Fibroblast of lung (primary cell): ENCODE results near the gene CDC42EP3. TPM values are rescaled to one million over a fixed set of nuclear protein-coding genes. Genes with fewer than 3 reads are reported as not detected.

Experiments
- DNase-seq, 2 donors: peaks; one replicate each; pipeline versions ENCODE4 v3.0.0 to v3.0.0-alpha.2; 2010; ENCODE audit warnings: low read depth in 2 of 2
- H2AFZ ChIP-seq: 2 replicates; pipeline ENCODE4 v1.5.1; 2012; ENCODE audit warnings: low read length, control low read depth, inconsistent platforms
- H3K27ac ChIP-seq: 2 replicates; pipeline ENCODE4 v1.5.1; 2011; ENCODE audit warnings: low read length, control low read depth; ENCODE audit not compliant: insufficient read depth
- H3K27me3 ChIP-seq: 2 replicates; pipeline ENCODE4 v1.5.1; 2011; ENCODE audit warnings: mild to moderate bottlenecking, low read length; ENCODE audit not compliant: control insufficient read depth, insufficient read depth
- H3K36me3 ChIP-seq: 2 replicates; pipeline ENCODE4 v1.5.1; 2011; ENCODE audit warnings: low read length; ENCODE audit not compliant: control insufficient read depth, insufficient read depth
- H3K4me1 ChIP-seq: 2 replicates; pipeline ENCODE4 v1.5.1; 2011; ENCODE audit warnings: low read length; ENCODE audit not compliant: control insufficient read depth, insufficient read depth; ENCODE audit errors: extremely low read depth
- H3K4me2 ChIP-seq: 2 replicates; pipeline ENCODE4 v1.5.1; 2011; ENCODE audit warnings: low read length, control low read depth; ENCODE audit not compliant: insufficient read depth; ENCODE audit errors: extremely low read depth
- H3K4me3 ChIP-seq, 4 experiments: fragments of 200-600 bp in 1 of 4; sonication (generic) in 1 of 4; replicated peaks in 1 of 4; 2 replicates each; pipeline ENCODE4 v1.5.1; 2011 to 2016; ENCODE audit warnings: low read length in 4 of 4, low read depth in 3 of 4, mild to moderate bottlenecking in 3 of 4, control low read depth in 2 of 4, inconsistent platforms in 1 of 4, mixed read lengths in 1 of 4; ENCODE audit not compliant: insufficient read depth in 1 of 4; ENCODE audit errors: control extremely low read depth in 1 of 4
- H3K79me2 ChIP-seq: 2 replicates; pipeline ENCODE4 v1.5.1; 2012; ENCODE audit warnings: mild to moderate bottlenecking, low read length, inconsistent platforms; ENCODE audit not compliant: control insufficient read depth, insufficient read depth
- H3K9ac ChIP-seq: 2 replicates; pipeline ENCODE4 v1.5.1; 2011; ENCODE audit warnings: mild to moderate bottlenecking, low read length, control low read depth; ENCODE audit not compliant: insufficient read depth
- H3K9me3 ChIP-seq: 2 replicates; pipeline ENCODE4 v1.5.1; 2012; ENCODE audit warnings: low read depth, low read length; ENCODE audit not compliant: control insufficient read depth, insufficient read depth
- H4K20me1 ChIP-seq: 2 replicates; pipeline ENCODE4 v1.5.1; 2011; ENCODE audit warnings: low read length; ENCODE audit not compliant: control insufficient read depth, insufficient read depth; ENCODE audit errors: extremely low read depth
- CTCF ChIP-seq, 2 donors: IDR thresholded peaks in 1 of 2; conservative IDR thresholded peaks in 1 of 2; 1 replicate in 1 of 2; 2 replicates in 1 of 2; pipeline ENCODE4 v1.5.1; 2011 to 2012; ENCODE audit warnings: low read length in 2 of 2, control low read depth in 1 of 2, inconsistent platforms in 1 of 2, low read depth in 1 of 2, mild to moderate bottlenecking in 1 of 2
- EZH2 ChIP-seq: IDR thresholded peaks from 2 replicates; pipeline ENCODE4 v1.5.1; 2012; ENCODE audit warnings: low read length, control low read depth, mild to moderate bottlenecking; ENCODE audit errors: missing control alignments
- polyA plus RNA-seq, 2 donors: library from polyadenylated mRNA; depleted of rRNA in 1 of 2; stranded (reverse) in 1 of 2; unstranded in 1 of 2; fragments of >200 nt; gene quantifications; 2 replicates each; pipeline ENCODE4 v1.2.1, GENCODE V29; 2011 to 2012; ENCODE audit warnings: missing spikeins in 1 of 2
- total RNA-seq: library from RNA; depleted of rRNA; stranded (reverse); fragments of >200 nt; gene quantifications from 2 replicates; pipeline ENCODE4 v1.2.1, GENCODE V29; 2014

Gene CDC42EP3
- total and polyA plus RNA-seq, 2 donors (not counting 1 experiment from before 2014, with no cell fraction given) = 19.2 to 328 TPM

GRCh38 chr2:37623971-37624900 lies 47.2 kb downstream of the CDC42EP3 start:
- no peaks in the 10 kb centered on the region for H3K27me3 ChIP-seq
- DNase-seq = peak; percentile 52 to 86
- H3K4me1 ChIP-seq = peaks cover 17% of the 10 kb centered on the region
- H3K27ac ChIP-seq = no peak overlapping the region
- TF ChIP-seq CTCF (conservative IDR thresholded peaks at IDR 0.05 in 1 of 2, IDR thresholded peaks at IDR 0.05 in 1 of 2; ENCODE audit: low read depth in 1 of 2, low read length in 2 of 2) (no peak), EZH2 (no peak)
- no peak overlapping the region for H2AFZ ChIP-seq
- H3K4me2 ChIP-seq = no peak overlapping the region
- H3K9me3 ChIP-seq = no peaks in the 10 kb centered on the region
- no peaks in the 10 kb centered on the region for H4K20me1 ChIP-seq
- H3K9ac ChIP-seq = no peak overlapping the region
- H3K36me3 ChIP-seq = no peaks in the 10 kb centered on the region
- no peaks in the 10 kb centered on the region for H3K79me2 ChIP-seq
- H3K4me3 ChIP-seq = no peak overlapping the region

GRCh38 chr2:37623406-37623805 lies 48.0 kb downstream of the CDC42EP3 start:
- H3K9me3 ChIP-seq = no peaks in the 10 kb centered on the region
- H3K36me3 ChIP-seq = no peaks in the 10 kb centered on the region
- TF ChIP-seq EZH2 (no peak), CTCF (conservative IDR thresholded peaks at IDR 0.05 in 1 of 2, IDR thresholded peaks at IDR 0.05 in 1 of 2; ENCODE audit: low read depth in 1 of 2, low read length in 2 of 2) (no peak)
- no peak overlapping the region for H3K4me2 ChIP-seq
- peaks cover 17% of the 10 kb centered on the region for H3K4me1 ChIP-seq
- no peak for DNase-seq
- no peak overlapping the region for H3K9ac ChIP-seq
- no peaks in the 10 kb centered on the region for H3K79me2 ChIP-seq
- H3K27me3 ChIP-seq = no peaks in the 10 kb centered on the region
- no peak overlapping the region for H2AFZ ChIP-seq
- H4K20me1 ChIP-seq = no peaks in the 10 kb centered on the region
- no peak overlapping the region for H3K27ac ChIP-seq
- H3K4me3 ChIP-seq = no peak overlapping the region

GRCh38 chr2:37622450-37623100 lies 48.9 kb downstream of the CDC42EP3 start:
- H3K4me1 ChIP-seq = peaks cover 17% of the 10 kb centered on the region
- H3K4me3 ChIP-seq = no peak overlapping the region
- no peak overlapping the region for H3K4me2 ChIP-seq

More at GRCh38 chr2:37622450-37623100, 48.9 kb downstream of the CDC42EP3 start:
- no peaks in the 10 kb centered on the region for H4K20me1 ChIP-seq
- H3K9ac ChIP-seq = no peak overlapping the region
- no peaks in the 10 kb centered on the region for H3K27me3 ChIP-seq
- no peak overlapping the region for H3K27ac ChIP-seq
- no peak for TF ChIP-seq CTCF (conservative IDR thresholded peaks at IDR 0.05 in 1 of 2, IDR thresholded peaks at IDR 0.05 in 1 of 2; ENCODE audit: low read depth in 1 of 2, low read length in 2 of 2)
- no peak for TF ChIP-seq EZH2
- no peaks in the 10 kb centered on the region for H3K9me3 ChIP-seq
- DNase-seq = no peak
- H3K79me2 ChIP-seq = no peaks in the 10 kb centered on the region
- H2AFZ ChIP-seq = no peak overlapping the region
- no peaks in the 10 kb centered on the region for H3K36me3 ChIP-seq
